Ishikawa (cell line): ENCODE data around the gene MAL.

Experiments used
- CEBPB ChIP-seq: IDR thresholded peaks from 2 replicates; pipeline ENCODE4 v1.6.1; 2012
- CREB1 ChIP-seq: IDR thresholded peaks from 2 replicates; pipeline ENCODE4 v1.6.1; 2012; ENCODE audit warnings: low read depth
- EGR1 ChIP-seq: IDR thresholded peaks from 2 replicates; pipeline ENCODE4 v1.6.1; 2012
- EP300 ChIP-seq: IDR thresholded peaks from 2 replicates; pipeline ENCODE4 v1.6.1; 2012; ENCODE audit warnings: borderline replicate concordance
- FOXM1 ChIP-seq: IDR thresholded peaks from 2 replicates; pipeline ENCODE4 v1.6.1; 2012; ENCODE audit warnings: low read depth, borderline replicate concordance
- MAX ChIP-seq: IDR thresholded peaks from 2 replicates; pipeline ENCODE4 v1.6.1; 2012
- NFIC ChIP-seq: IDR thresholded peaks from 2 replicates; pipeline ENCODE4 v1.6.1; 2012
- RAD21 ChIP-seq: IDR thresholded peaks from 2 replicates; pipeline ENCODE4 v1.6.1; 2012; ENCODE audit warnings: low read depth
- REST ChIP-seq: IDR thresholded peaks from 2 replicates; pipeline ENCODE4 v1.6.1; 2012; ENCODE audit warnings: low read depth, mild to moderate bottlenecking
- TAF1 ChIP-seq: IDR thresholded peaks from 2 replicates; pipeline ENCODE4 v1.6.1; 2012; ENCODE audit warnings: low read depth, mild to moderate bottlenecking
- TCF12 ChIP-seq: IDR thresholded peaks from 2 replicates; pipeline ENCODE4 v1.6.1; 2012; ENCODE audit warnings: low read depth
- TEAD4 ChIP-seq: IDR thresholded peaks from 2 replicates; pipeline ENCODE4 v1.6.1; 2012
- USF1 ChIP-seq: IDR thresholded peaks from 2 replicates; pipeline ENCODE4 v1.6.1; 2012
- YY1 ChIP-seq: IDR thresholded peaks from 2 replicates; pipeline ENCODE4 v1.6.1; 2012; ENCODE audit warnings: low read depth
- ZBTB7A ChIP-seq: IDR thresholded peaks from 2 replicates; pipeline ENCODE4 v1.6.1; 2012; ENCODE audit warnings: low read depth

Gene MAL

GRCh38 chr2:95025406-95026319 lies at the start of gene MAL:
Gene MAL, plus strand, starts transcription at chr2:95025708. Its CDS starts 85 bp downstream, at chr2:95025793.
- TF ChIP-seq ZBTB7A = no peak
- no peak for TF ChIP-seq TEAD4
- TF ChIP-seq MAX = no peak
- TF ChIP-seq CEBPB = no peak
- no peak for TF ChIP-seq EP300
- no peak for TF ChIP-seq TCF12

DNA sequence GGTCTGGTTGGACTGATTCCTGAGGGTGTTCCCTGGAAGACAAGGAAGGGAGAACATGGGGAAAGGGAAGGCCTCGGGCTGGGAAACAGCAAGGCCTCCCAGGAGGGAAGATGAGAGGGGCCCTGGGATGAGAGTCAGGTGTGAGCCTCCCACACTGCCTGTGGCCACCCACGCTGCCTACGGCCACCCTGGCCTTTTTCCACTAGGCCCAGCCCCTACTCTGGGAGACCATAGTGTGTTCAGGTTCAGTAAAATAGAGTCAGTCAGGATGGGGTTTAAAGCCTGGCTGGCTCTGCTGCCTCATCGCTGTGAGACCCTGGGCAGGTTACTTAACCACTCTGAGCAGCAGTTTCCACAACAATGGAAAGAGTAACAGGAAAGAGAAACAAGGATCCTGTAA lies 47.7 kb upstream of the MAL start:
- TF ChIP-seq NFIC (no peak), EP300 (no peak), TCF12 (no peak), EGR1 (no peak)

GRCh38 chr2:94978917-94979316 lies 46.6 kb upstream of the MAL start:
- TF ChIP-seq REST (no peak), NFIC (no peak), ZBTB7A (no peak), USF1 (no peak), TEAD4 (no peak), CEBPB (no peak), MAX (no peak), FOXM1 (no peak), RAD21 (no peak), TAF1 (no peak), EGR1 (no peak), YY1 (no peak), CREB1 (no peak), TCF12 (no peak), EP300 (no peak)

- TF ChIP-seq ZBTB7A (no peak), CREB1 (no peak), USF1 (no peak), NFIC (no peak), TEAD4 (no peak), FOXM1 (no peak), RAD21 (no peak), TCF12 (no peak), YY1 (no peak), EGR1 (no peak), MAX (no peak), REST (no peak), TAF1 (no peak)
Observed at GRCh38 chr2:94979406-94980375, 45.8 kb upstream of the MAL start.

DNA sequence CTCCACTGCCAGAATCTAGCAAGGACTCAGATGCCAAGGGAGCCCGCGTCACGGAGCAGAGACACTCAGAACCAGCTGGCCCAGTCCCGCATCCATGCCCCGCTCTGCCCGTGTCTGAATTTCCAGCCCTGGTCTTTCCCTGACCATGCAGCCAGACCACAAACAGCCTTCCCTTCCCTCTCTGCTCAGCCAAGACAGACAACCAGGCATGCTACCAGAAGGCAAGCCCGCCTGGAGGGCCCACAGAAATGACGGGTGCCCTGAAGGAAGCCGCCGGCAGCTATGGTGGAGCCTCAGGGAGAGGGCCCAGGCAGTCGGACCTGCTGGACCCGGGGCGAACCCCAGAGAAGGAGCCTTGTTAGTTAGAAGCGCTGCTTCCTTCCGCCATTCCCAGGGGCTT lies 45.1 kb upstream of the MAL start:
- TF ChIP-seq EP300 (no peak), EGR1 (no peak), TEAD4 (no peak), RAD21 (no peak), CEBPB (no peak), FOXM1 (no peak), CREB1 (no peak), MAX (no peak), NFIC (no peak), TCF12 (no peak), ZBTB7A (no peak), TAF1 (no peak)
